Stimulated activated CD8-positive, alpha-beta memory T cell treated with anti-CD3 and anti-CD28 coated beads, Interleukin-4, amount 100 ng/mL, for 4 hours (primary cell): ENCODE data around the gene IFRD1.
A peak's percentile ranks its signal among the peaks of the same experiment; 100 is the strongest.
"Not testable (repeated sequence)": the region's sequence is repeated elsewhere in the genome, so short reads cannot be mapped to it uniquely, and the experiment has no call there.

Experiments used
- DNase-seq, 2 donors: peaks; one replicate each; pipeline ENCODE4 v3.0.0-alpha.2; 2020; ENCODE audit warnings: low read depth in 2 of 2, low spot score in 1 of 2

IFRD1 gene

GRCh38 chr7:112439476-112439875, 10.8 kb upstream of the IFRD1 start:
- DNase-seq: no peak

DNA sequence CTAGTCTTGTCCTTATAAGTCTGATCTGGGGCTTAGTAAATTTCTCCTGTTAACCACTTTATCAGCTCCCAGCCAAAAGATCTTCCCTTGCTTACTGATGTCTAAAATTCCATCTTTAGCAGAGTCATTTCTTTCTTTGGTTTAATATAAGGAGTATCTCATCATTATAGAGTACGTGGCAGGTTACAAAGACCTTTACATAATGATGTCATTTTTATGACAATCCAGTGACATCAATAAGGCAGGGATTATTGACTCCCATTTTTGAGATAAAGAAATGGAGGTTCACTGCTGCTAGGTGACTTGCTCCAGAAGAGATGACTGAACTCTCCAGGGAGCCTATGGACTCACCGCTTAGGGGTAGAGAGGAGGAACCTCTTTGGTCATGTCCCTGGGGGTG, 8.1 kb upstream of the IFRD1 start:
- no peak for DNase-seq

GRCh38 chr7:112444505-112444904, 5.8 kb upstream of the IFRD1 start:
- no peak for DNase-seq

GRCh38 chr7:112446431-112446830, 3.8 kb upstream of the IFRD1 start:
- no peak for DNase-seq

DNA sequence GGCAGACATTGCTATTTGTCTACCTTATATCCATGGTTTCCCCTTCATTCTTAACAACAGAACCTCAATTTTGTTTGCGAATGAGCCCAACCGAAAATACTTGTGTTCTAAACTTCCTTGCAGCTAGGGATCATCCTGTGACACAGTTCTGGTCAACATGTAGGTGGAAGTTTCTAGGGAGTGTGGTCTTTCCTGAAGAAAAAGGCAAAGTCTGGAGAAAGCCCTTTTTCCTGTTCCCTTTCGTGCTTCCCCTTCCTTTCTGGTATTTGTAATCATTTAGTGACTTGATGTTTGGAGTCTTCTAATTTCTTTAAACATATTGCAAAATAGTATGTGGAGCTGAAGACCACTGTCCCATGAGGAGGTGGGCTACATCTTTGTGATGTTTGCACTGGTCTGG, 2.9 kb upstream of the IFRD1 start:
- no peak for DNase-seq

DNA sequence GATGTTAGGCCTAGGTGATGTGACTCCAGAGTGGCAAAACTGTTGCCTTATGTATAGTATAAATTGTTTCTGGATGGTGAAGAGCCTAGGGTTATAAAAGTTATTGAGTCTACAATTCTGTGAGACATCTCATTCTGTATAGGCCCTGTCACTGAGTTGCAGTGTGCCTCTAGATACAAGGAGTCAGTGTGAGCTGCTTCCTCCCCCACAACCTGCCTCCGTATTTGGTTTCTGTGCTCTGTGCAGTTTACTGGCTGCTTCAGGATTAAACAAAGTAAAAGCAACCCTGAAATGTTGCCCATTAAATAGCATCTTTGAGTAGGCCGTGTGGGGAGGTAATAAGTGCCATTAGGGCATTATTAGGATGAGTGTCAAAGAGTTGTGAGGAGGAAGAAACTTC, 1.9 kb upstream of the IFRD1 start:
- DNase-seq: no peak

- DNase-seq: no peak
These were observed 1.4 kb upstream of the IFRD1 start for GRCh38 chr7:112448891-112449290.

DNA sequence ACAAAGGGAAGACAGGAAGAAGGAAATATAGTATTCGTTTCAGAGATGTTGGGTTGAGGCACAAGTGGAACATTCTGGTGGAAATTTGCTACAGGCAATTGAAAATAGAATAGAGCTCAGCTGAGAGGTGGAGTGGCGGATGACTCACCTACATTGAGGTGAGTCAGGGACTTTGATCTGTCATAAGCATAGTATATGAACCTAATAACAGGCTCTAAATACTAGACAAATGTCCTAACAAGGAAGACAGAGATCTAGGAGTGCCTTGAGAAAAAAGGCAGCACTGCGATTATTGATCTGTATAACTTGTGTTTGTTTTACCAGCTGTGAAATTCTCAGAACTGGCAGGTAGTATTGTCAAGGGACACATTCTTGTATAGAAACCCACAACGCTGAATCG, 907 bp upstream of the IFRD1 start:
- DNase-seq: peak in 1 of 2 donors; percentile 28

GRCh38 chr7:112450807-112451761, 824 bp downstream of the IFRD1 start:
- peak; percentile 61 to 71 for DNase-seq

- DNase-seq: no peak
These were observed 2.0 kb downstream of the IFRD1 start for GRCh38 chr7:112452102-112452888.

GRCh38 chr7:112453505-112454171, 3.4 kb downstream of the IFRD1 start:
- DNase-seq: no peak

- DNase-seq: not testable (repeated sequence)
These were observed 3.9 kb downstream of the IFRD1 start for GRCh38 chr7:112454191-112454590.

- DNase-seq: no peak
These were observed 9.4 kb downstream of the IFRD1 start for GRCh38 chr7:112459645-112460044.

DNA sequence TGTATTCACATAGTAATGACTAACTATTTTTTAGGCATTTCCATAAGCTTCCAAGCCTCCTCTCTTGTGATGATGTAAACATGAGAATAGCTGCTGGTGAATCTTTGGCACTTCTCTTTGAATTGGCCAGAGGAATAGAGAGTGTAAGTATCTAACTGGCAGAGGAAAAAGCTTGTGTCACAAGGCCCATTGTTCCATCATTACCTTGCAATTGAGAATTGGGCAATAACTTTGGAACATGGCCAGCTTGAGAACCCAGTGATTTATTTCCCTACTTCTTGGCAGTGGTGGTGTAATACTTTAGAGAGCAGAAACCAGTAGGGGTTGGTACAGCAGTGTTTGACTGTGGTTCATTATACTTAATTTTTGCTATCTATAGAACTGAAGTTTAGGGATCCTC, 12.0 kb downstream of the IFRD1 start:
- no peak for DNase-seq

GRCh38 chr7:112467867-112468266, 17.6 kb downstream of the IFRD1 start:
- DNase-seq: no peak

GRCh38 chr7:112470194-112470593, 19.9 kb downstream of the IFRD1 start:
- no peak for DNase-seq

DNA sequence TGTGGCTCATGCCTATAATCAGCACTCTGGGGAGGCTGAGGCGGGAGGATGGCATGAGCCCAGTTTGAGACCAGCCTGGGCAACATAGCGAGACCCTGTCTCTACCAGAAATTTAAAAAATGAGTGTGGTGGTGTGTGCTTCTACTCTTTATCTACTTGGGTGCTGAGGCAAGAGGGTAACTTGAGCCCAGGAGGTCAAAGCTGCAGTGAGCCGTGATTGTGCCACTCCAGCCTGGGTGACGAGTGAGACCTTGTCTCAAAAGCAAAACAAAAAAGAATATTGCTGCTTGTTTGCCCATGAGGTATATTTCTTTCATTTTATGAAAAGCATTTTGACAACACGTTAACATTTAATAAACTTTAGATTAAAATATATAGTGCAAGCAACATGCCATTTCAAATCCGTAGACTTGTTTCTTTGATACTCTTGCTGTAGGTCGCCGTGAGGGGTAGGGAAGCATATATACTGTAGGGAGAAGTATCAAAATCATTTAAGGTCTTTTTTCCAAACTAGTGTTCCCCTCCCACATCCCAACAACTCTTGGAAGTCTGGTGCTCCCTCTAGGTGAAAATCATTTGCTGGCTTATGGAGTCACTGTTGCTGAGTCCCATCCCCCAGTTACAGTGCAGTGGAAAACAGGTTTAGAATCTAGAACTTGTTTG, 26.3 kb downstream of the IFRD1 start:
- DNase-seq: no peak

DNA sequence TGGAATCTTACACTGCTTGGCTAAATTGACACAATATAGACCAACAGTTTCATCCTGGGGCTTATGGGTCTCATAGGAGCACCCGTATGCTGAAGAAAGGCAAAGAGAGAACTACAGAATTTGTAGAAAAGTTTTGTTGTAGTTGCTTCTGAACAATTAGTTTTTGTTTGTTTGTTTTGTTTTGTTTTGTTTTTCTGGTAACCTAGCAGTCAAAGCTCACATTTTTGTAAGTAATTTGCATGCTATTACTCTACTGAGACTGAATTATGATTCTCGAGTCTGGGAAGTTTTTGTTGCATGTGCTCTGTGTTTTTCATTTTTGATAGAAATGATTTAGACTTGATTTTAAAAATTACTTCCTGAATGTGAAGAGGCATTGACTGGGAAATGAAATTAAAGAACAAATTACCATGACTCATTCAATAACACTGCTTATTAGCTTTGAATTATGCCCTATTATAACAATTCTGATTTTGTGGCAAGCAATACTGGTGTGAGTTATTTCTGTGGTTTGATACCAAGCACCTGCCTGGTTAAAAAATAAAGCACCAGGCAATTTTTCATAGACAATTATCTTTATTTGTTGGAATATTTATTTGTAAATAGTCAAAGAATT, 31.0 kb downstream of the IFRD1 start:
- DNase-seq: no peak

DNA sequence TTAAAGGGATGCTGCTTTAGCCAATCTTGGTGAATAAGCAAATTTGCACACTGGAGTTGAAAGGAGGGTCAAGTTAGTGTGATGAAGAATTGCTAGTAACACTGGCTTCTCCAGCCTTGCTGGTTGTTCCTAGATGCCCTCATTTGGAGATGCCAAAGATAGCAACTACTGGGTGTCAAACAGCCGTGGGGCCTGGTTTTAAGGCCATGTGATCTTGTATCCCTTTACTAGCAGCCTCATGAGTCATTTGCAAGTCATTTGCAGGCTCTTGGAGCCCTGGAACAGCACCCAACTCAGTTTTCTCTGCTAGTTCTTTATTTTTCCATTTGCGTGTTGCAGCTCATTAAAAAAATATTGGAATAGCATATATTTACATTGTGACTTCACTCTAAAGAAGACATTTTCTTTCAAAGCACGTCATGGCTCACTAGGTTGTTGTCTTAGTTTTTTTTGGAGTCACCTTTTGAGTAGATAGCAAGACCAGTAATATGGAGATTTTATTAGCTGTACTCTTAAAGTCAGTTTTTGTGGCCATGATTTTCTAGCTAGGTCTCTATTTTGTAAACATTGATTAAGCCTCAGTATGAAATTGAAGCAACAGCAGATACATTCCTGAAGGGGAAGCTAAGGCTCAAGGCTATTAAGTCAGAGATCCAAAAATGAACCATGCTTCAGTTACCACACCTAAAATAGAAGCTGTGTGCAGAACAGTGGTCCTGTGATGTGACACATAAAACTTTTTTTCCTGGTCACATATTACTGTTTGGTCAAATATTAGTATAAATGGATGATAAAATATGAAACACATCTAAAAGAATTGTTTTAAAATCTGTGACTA, 31.8 kb downstream of the IFRD1 start:
- no peak for DNase-seq

GRCh38 chr7:112484671-112485167, 34.5 kb downstream of the IFRD1 start:
- DNase-seq: no peak
